ENCODE results near the gene CERCAM. TPM values are rescaled to one million over a fixed set of nuclear protein-coding genes. Genes with fewer than 3 reads are reported as not detected.

Gene CERCAM
- total and polyA plus RNA-seq, 2 of the 4 experiments (the other 2 are of a cell fraction) = 15.1 to 118 TPM

- Histone ChIP-seq H3K4me2 (ENCODE audit: low read depth, low read length) (no peak overlapping the region), H3K14ac (replicated peaks; ENCODE audit: low read depth, low read length) (no peak overlapping the region), H3K27me3 (ENCODE audit: control insufficient read depth, insufficient read depth, low read length) (no peaks in the 10 kb centered on the region), H3K4me1 (ENCODE audit: control insufficient read depth, insufficient read depth, low read length) (no peaks in the 10 kb centered on the region), H3K4me3 (ENCODE audit: insufficient read depth, low read depth, low read length) (no peak overlapping the region), H2AK9ac (replicated peaks; ENCODE audit: low read depth, low read length, poor library complexity) (no peak overlapping the region), H3K18ac (ENCODE audit: low read depth, low read length) (no peak overlapping the region), H3K27ac (ENCODE audit: insufficient read depth, low read length) (no peak overlapping the region), H4K5ac (ENCODE audit: low read depth, low read length) (no peak overlapping the region), H3K4ac (ENCODE audit: low read depth, low read length) (no peak overlapping the region), H3K56ac (ENCODE audit: extremely low read depth, insufficient read depth, low read length) (no peak overlapping the region), H2BK5ac (ENCODE audit: low read depth, low read length, poor library complexity, severe bottlenecking) (no peak overlapping the region), H4K8ac (ENCODE audit: low read depth in 2 of 2, low read length in 2 of 2) (no peak overlapping the region), H2AK5ac (ENCODE audit: low read depth, low read length) (no peak overlapping the region), H4K91ac (ENCODE audit: insufficient read depth, low read depth, low read length) (no peak overlapping the region), H2BK15ac (ENCODE audit: low read depth, low read length) (no peak overlapping the region), H3K23ac (ENCODE audit: low read depth, low read length) (no peak overlapping the region), H2BK120ac (ENCODE audit: low read depth, low read length) (no peak overlapping the region), H3K9me3 (ENCODE audit: control insufficient read depth, insufficient read depth, low read length) (no peaks in the 10 kb centered on the region), H2BK20ac (ENCODE audit: low read depth, low read length) (no peak overlapping the region), H3K36me3 (ENCODE audit: control insufficient read depth, insufficient read depth, low read length) (peaks cover 36% of the 10 kb centered on the region), H3K9ac (ENCODE audit: low read depth, low read length) (no peak overlapping the region), H4K20me1 (ENCODE audit: insufficient read depth, low read length) (no peaks in the 10 kb centered on the region; the same call in none of the 2 replicates), H3K9me1 (ENCODE audit: insufficient read depth, low read length) (no peaks in the 10 kb centered on the region), H2AFZ (replicated peaks; ENCODE audit: low read length, poor library complexity) (no peak overlapping the region), H3K79me1 (ENCODE audit: low read depth in 1 of 2, low read length in 2 of 2) (peaks cover 0 to 4% of the 10 kb centered on the region in 2 experiments; a peak in 2 of 4 replicates)
- DNase-seq (no peak), ATAC-seq (ENCODE audit: low read depth) (no peak)
- in situ Hi-C loops (cut with MboI; ENCODE audit: low sequenced_read_pairs) (no loop called here), dilution Hi-C loops (cut with HindIII; ENCODE audit: low sequenced_read_pairs, unreplicated experiment) (no loop called here), intact Hi-C loops (cut with micrococcal nuclease) (no loop called here)
- 100% methylated on average over 1 of the region's 8 CpGs; no CpG with 5 or more reads in 1 of the 2 experiments for WGBS, 2 experiments (ENCODE audit: extremely low coverage in 2 of 2, insufficient read length in 1 of 2)
- ChIA-PET POLR2A (ENCODE audit: unreplicated experiment) (no interaction called here), CTCF (no interaction called here)
- BruUV-seq (replicated peaks) = no TSS peak
- no peak for TF ChIP-seq RAD21 (IDR thresholded peaks at IDR 0.05; ENCODE audit: low read length)
- no peak for TF ChIP-seq RCOR1 (IDR thresholded peaks at IDR 0.05; ENCODE audit: insufficient replicate concordance, low read length)
- no peak for TF ChIP-seq NFE2L2 (IDR thresholded peaks at IDR 0.05; ENCODE audit: low read depth, low read length)
- TF ChIP-seq CTCF (conservative IDR thresholded peaks at IDR 0.05; ENCODE audit: low read depth, low read length) = no peak
- no peak for TF ChIP-seq RFX5 (IDR thresholded peaks at IDR 0.05; ENCODE audit: low read depth, low read length)
- no peak for TF ChIP-seq CHD1 (IDR thresholded peaks at IDR 0.05; ENCODE audit: low read depth, low read length)
- TF ChIP-seq FOS (IDR thresholded peaks at IDR 0.05; ENCODE audit: low read depth, low read length) = no peak
- TF ChIP-seq MAZ (IDR thresholded peaks at IDR 0.05; ENCODE audit: borderline replicate concordance, low read depth, low read length) = no peak
- no peak for TF ChIP-seq CEBPB (IDR thresholded peaks at IDR 0.05; ENCODE audit: low read depth, low read length)
- no peak for TF ChIP-seq USF2 (IDR thresholded peaks at IDR 0.05; ENCODE audit: low read depth, low read length)
- TF ChIP-seq MXI1 (IDR thresholded peaks at IDR 0.05; ENCODE audit: borderline replicate concordance, low read depth, low read length) = no peak
Observed at GRCh38 chr9:128390813-128391711, 29.6 kb upstream of the CERCAM start.

Data from IMR-90 (cell line).